Measurements from ENCODE around the gene EIF4EBP3.

DNA sequence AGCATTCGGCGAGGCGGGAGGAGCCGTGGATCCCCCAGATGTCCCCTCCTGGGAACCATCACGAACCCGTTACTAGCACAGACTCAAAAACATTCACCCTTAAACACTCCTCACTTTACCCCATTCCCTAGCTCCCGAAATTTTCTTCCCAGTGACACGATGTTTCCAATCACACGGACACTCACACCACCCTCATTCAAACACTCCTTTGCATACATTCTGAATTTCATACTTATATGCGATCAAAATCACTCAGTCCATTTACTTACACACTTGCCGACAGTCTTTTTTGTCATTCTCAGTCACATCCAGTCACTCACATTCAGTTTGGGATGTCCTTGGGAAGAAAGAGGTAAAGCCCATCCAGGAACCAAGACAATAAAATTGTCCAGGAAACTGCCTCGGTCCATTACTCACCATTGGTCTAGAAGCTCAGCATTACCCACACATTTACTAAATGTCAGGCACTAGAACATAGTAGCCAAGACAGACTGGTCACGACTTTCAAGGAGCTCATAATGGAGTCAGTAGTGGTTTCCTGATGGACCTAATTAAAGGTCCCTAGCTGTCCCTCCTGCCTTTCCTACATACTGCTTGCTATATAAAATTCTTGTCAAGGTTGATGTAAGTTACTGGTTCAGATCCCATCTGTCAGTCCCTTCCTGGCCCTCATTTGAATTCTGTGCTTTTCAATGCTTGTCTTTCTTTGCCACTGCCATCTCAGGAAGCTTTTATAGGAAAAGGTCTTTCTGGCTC lies 17.7 kb downstream of the EIF4EBP3 start:
- TF ChIP-seq, protein P1, sequence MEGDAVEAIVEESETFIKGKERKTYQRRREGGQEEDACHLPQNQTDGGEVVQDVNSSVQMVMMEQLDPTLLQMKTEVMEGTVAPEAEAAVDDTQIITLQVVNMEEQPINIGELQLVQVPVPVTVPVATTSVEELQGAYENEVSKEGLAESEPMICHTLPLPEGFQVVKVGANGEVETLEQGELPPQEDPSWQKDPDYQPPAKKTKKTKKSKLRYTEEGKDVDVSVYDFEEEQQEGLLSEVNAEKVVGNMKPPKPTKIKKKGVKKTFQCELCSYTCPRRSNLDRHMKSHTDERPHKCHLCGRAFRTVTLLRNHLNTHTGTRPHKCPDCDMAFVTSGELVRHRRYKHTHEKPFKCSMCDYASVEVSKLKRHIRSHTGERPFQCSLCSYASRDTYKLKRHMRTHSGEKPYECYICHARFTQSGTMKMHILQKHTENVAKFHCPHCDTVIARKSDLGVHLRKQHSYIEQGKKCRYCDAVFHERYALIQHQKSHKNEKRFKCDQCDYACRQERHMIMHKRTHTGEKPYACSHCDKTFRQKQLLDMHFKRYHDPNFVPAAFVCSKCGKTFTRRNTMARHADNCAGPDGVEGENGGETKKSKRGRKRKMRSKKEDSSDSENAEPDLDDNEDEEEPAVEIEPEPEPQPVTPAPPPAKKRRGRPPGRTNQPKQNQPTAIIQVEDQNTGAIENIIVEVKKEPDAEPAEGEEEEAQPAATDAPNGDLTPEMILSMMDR (IDR thresholded peaks at IDR 0.05) = no peak
- no peak for TF ChIP-seq POLR2A (IDR thresholded peaks at IDR 0.05)

All from thyroid gland (tissue), 4 donors.